ENCODE data around the gene E4F1.

The E4F1 gene

GRCh38 chr16:2284001-2284770 lies 60.8 kb downstream of the E4F1 start:
- Histone ChIP-seq H3K27ac (no peak overlapping the region), H3K36me3 (peaks cover 23 to 86% (median 67%) of the 10 kb centered on the region in 3 donors), H3K9me3 (no peaks in the 10 kb centered on the region), H3K4me3 (no peak overlapping the region), H3K27me3 (no peaks in the 10 kb centered on the region), H3K4me1 (no peaks in the 10 kb centered on the region)
- intact Hi-C loops (cut with DNase I; ENCODE audit: low total_unique reads) = no loop called here
- TF ChIP-seq CTCF (IDR thresholded peaks at IDR 0.05) = no peak
- no peak for DNase-seq

GRCh38 chr16:2284797-2285576 lies 61.6 kb downstream of the E4F1 start:
- Histone ChIP-seq H3K27ac (no peak overlapping the region), H3K27me3 (no peaks in the 10 kb centered on the region), H3K9me3 (no peaks in the 10 kb centered on the region), H3K36me3 (peaks cover 26 to 86% (median 67%) of the 10 kb centered on the region in 3 donors), H3K4me3 (no peak overlapping the region), H3K4me1 (no peaks in the 10 kb centered on the region)
- DNase-seq = no peak
- intact Hi-C loops (cut with DNase I; ENCODE audit: low total_unique reads) = no loop called here
- TF ChIP-seq CTCF (IDR thresholded peaks at IDR 0.05) = no peak

Data from tibial artery (tissue), 4 donors.